CD4-positive, alpha-beta T cell treated with Interleukin-17A for 1 hour (primary cell): ENCODE data around the gene GPR150.
"Not testable (repeated sequence)": the region's sequence is repeated elsewhere in the genome, so short reads cannot be mapped to it uniquely, and the experiment has no call there.

Experiments
- DNase-seq: peaks from one replicate; pipeline ENCODE4 v3.0.0-alpha.2; 2020

GPR150 gene

GRCh38 chr5:95624368-95624767 is 4.5 kb downstream of the GPR150 start:
- DNase-seq, result no peak

GRCh38 chr5:95626701-95627100 is 6.8 kb downstream of the GPR150 start:
- no peak for DNase-seq

GRCh38 chr5:95627971-95628810 is 8.3 kb downstream of the GPR150 start:
- DNase-seq, result no peak

GRCh38 chr5:95628933-95629332 is 9.0 kb downstream of the GPR150 start:
- DNase-seq, result no peak

GRCh38 chr5:95630394-95630917 is 10.6 kb downstream of the GPR150 start:
- no peak for DNase-seq

GRCh38 chr5:95631255-95631958 is 11.5 kb downstream of the GPR150 start:
- no peak for DNase-seq

GRCh38 chr5:95631991-95632675 is 12.2 kb downstream of the GPR150 start:
- DNase-seq, result peak; percentile 87

- not testable (repeated sequence) for DNase-seq
Measured at GRCh38 chr5:95632942-95633341, 13.1 kb downstream of the GPR150 start.

- no peak for DNase-seq
Measured at GRCh38 chr5:95633671-95634070, 13.8 kb downstream of the GPR150 start.

GRCh38 chr5:95634081-95634480 is 14.2 kb downstream of the GPR150 start:
- no peak for DNase-seq

- DNase-seq, result no peak
Measured at GRCh38 chr5:95638632-95639031, 18.7 kb downstream of the GPR150 start.

- DNase-seq, result no peak
Measured at GRCh38 chr5:95641741-95642220, 21.9 kb downstream of the GPR150 start.

- no peak for DNase-seq
Measured at GRCh38 chr5:95643152-95643551, 23.3 kb downstream of the GPR150 start.

GRCh38 chr5:95644351-95645042 is 24.6 kb downstream of the GPR150 start:
- peak; percentile 76 for DNase-seq

- DNase-seq, result not testable (repeated sequence)
Measured at GRCh38 chr5:95646226-95646568, 26.3 kb downstream of the GPR150 start.

- DNase-seq, result peak; percentile 94
Measured at GRCh38 chr5:95646569-95647431, 26.9 kb downstream of the GPR150 start, which contains the start of gene RFESD. Gene RFESD (plus strand): TSS chr5:95646777. CDS start chr5:95652272, 5,495 bp downstream.

GRCh38 chr5:95647886-95648860 is 28.3 kb downstream of the GPR150 start:
- DNase-seq, result peak; percentile 10

GRCh38 chr5:95649274-95649673 is 29.4 kb downstream of the GPR150 start:
- DNase-seq, result no peak

- no peak for DNase-seq
Measured at GRCh38 chr5:95649842-95650620, 30.1 kb downstream of the GPR150 start.
